SJCRH30 (cell line): ENCODE data around the gene WFDC12. TPM values are rescaled to one million over a fixed set of nuclear protein-coding genes. Genes with fewer than 3 reads are reported as not detected.

Experiments
- DNase-seq, 2 experiments: peaks; one replicate each; pipeline ENCODE4 v3.0.0-alpha.2; 2015 to 2020
- H3K27ac ChIP-seq: fragments of 250-450 bp; sonication (Bioruptor Pico); 2 replicates; pipeline ENCODE4 v1.5.1; 2020; ENCODE audit warnings: mild to moderate bottlenecking, moderate library complexity
- H3K27me3 ChIP-seq: fragments of 250-450 bp; sonication (Bioruptor Pico); 2 replicates; pipeline ENCODE4 v1.5.1; 2020; ENCODE audit warnings: mild to moderate bottlenecking, moderate library complexity
- H3K36me3 ChIP-seq: fragments of 250-450 bp; sonication (Bioruptor Pico); 2 replicates; pipeline ENCODE4 v1.5.1; 2020; ENCODE audit warnings: mild to moderate bottlenecking, moderate library complexity
- H3K4me1 ChIP-seq: fragments of 250-450 bp; sonication (Bioruptor Pico); 2 replicates; pipeline ENCODE4 v1.5.1; 2020; ENCODE audit warnings: mild to moderate bottlenecking, moderate library complexity
- H3K4me3 ChIP-seq: fragments of 250-450 bp; sonication (Bioruptor Pico); 2 replicates; pipeline ENCODE4 v1.5.1; 2020; ENCODE audit warnings: mild to moderate bottlenecking, moderate library complexity
- H3K9me3 ChIP-seq: fragments of 250-450 bp; sonication (Bioruptor Pico); replicated peaks from 2 replicates; pipeline ENCODE4 v1.5.1; 2020; ENCODE audit warnings: mild to moderate bottlenecking, moderate library complexity
- total RNA-seq: library from RNA; depleted of rRNA; stranded (reverse); fragments of >200 nt; shearing (Covaris generic); gene quantifications from 2 replicates; pipeline ENCODE4 v1.2.3, GENCODE V29; 2014; rRNA removed

The WFDC12 gene
- total RNA-seq, 1 experiment from 2014 or later: not detected

DNA sequence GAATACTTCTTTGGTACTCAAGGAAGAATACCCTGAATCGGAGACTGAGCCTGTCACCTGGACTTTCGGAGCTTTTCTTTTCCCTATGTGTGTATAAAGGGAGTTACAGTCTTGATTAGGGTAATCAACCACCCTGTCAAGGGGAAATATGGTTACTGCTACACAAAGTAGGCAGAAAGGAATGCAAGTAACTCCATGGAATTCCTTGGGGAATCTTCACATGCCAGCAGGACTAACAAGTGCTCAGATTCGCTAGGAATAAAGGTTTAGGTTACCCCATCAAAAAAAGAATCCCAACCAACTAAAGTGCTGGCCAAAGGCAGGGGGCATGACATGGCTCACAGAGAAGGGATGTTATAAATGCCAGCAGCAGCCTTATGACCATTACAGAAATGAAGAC, 33.8 kb downstream of the WFDC12 start:
- peaks cover 20% of the 10 kb centered on the region for H3K4me1 ChIP-seq
- no peaks in the 10 kb centered on the region for H3K27me3 ChIP-seq
- no peak overlapping the region for H3K4me3 ChIP-seq
- no peak for DNase-seq
- H3K36me3 ChIP-seq: no peaks in the 10 kb centered on the region
- H3K9me3 ChIP-seq: 0 out of 2 replicates have a peak, but pooled peaks cover 3% of the 10 kb centered on the region
- H3K27ac ChIP-seq: no peak overlapping the region

DNA sequence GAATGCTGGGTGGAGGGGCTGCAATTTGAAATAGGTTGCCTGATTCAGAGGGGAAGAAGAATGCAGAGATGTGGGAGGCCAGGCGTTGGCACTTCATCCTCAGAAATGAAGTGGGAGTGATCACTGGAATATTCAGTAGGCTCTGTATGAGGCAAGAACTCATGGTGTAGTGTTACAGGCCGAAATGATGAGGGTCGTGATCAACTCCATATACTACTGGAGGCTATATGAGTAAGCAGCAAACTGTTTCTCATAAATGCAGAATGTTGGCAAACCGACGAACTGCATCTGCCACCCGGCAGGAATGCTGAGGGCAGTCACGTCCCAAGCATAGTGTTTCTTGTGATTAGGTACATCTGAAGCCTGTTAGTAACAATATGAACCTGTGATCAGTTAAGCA, 36.0 kb downstream of the WFDC12 start:
- H3K27me3 ChIP-seq: no peaks in the 10 kb centered on the region
- no peaks in the 10 kb centered on the region for H3K36me3 ChIP-seq
- no peak overlapping the region for H3K27ac ChIP-seq
- DNase-seq: peak in 1 of 2 experiments; percentile 34
- no peak overlapping the region for H3K4me3 ChIP-seq
- 0 out of 2 replicates have a peak, but pooled peaks cover 3% of the 10 kb centered on the region for H3K9me3 ChIP-seq
- peaks cover 20% of the 10 kb centered on the region for H3K4me1 ChIP-seq

DNA sequence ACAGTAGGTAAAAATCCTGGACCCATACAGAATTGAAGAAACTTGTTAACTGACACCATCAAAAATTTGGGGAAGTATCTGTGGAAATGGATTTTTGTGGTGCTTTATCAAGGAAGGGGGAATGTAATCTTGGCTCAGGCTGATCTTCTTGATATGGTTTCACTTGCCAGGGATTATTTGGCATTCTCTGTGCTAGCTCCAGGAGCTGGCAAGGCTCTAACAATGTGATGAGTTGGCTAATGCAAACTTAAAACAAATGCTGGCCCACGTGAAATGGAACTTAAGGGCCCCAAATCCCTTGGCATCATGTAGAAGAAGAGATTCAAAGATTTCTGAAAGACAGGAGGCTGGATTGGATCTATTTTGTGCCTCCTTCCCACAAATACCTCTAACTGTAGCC, 36.5 kb downstream of the WFDC12 start:
- DNase-seq: no peak
- no peak overlapping the region for H3K4me3 ChIP-seq
- H3K9me3 ChIP-seq: peaks cover 3% of the 10 kb centered on the region; the same call in 1 of the 2 replicates
- H3K27ac ChIP-seq: no peak overlapping the region
- peaks cover 20% of the 10 kb centered on the region for H3K4me1 ChIP-seq
- no peaks in the 10 kb centered on the region for H3K27me3 ChIP-seq
- H3K36me3 ChIP-seq: 0 out of 2 replicates have a peak, but pooled peaks cover under 1% of the 10 kb centered on the region

DNA sequence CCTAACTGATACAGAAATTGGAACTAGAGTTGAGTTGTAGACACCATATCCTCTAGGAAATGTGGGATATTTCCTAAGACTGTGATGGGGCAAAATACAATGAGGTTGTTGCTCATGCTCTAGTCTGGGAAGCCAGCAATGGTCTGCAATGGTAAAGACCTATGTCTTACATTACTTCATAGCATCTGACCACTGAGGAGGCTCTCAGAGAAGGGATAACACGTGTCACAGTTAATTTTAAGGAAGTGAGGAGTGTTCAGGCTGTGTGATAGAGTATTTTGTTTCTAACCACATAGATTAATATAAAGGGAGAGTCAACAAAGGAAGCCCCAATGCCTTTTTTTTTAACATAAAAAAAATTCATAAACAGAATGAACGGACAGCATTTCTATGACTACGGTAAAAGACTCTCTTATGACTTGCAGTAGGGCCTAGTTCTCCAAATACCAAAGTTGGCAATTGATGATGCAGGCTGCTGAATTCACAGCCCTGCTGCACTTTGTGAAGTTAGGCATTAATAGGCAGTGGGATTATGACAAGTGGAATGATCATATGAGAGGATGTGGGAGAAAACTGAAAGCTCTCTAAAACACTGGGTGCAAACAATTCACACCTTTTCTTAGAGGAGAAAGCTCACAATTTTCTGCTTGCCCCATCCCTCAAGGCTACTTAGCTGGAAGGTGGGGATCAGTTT, 37.0 kb downstream of the WFDC12 start:
- Histone ChIP-seq H3K4me1 (peaks cover 20% of the 10 kb centered on the region), H3K36me3 (peaks cover 6% of the 10 kb centered on the region; the same call in 1 of the 2 replicates), H3K9me3 (peaks cover 9% of the 10 kb centered on the region; the same call in 1 of the 2 replicates), H3K27me3 (no peaks in the 10 kb centered on the region), H3K27ac (no peak overlapping the region), H3K4me3 (no peak overlapping the region)
- DNase-seq: no peak

DNA sequence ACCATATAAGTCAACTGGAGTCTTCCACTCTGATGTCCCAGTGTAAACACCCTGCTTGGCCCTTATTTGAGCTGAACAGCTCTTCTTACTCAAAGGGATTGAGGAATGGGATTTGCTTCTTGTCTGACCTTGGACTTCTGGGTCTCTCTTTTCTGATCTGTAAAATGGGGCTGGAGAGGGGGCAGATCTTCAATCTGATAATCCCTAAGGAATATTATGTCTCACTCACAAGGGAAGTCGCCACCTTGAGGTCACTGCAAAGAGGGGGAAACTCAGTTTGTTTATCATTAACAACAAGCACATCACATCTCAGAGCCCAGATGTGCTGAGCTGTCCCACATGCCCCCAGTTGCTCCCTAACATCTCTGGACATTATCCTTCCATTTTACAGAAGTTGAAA, 38.4 kb downstream of the WFDC12 start:
- H3K27ac ChIP-seq: no peak overlapping the region
- peaks cover 10% of the 10 kb centered on the region; the same call in 1 of the 2 replicates for H3K9me3 ChIP-seq
- peaks cover 7% of the 10 kb centered on the region for H3K4me1 ChIP-seq
- no peak for DNase-seq
- H3K27me3 ChIP-seq: no peaks in the 10 kb centered on the region
- H3K4me3 ChIP-seq: no peak overlapping the region
- H3K36me3 ChIP-seq: peaks cover 13% of the 10 kb centered on the region

DNA sequence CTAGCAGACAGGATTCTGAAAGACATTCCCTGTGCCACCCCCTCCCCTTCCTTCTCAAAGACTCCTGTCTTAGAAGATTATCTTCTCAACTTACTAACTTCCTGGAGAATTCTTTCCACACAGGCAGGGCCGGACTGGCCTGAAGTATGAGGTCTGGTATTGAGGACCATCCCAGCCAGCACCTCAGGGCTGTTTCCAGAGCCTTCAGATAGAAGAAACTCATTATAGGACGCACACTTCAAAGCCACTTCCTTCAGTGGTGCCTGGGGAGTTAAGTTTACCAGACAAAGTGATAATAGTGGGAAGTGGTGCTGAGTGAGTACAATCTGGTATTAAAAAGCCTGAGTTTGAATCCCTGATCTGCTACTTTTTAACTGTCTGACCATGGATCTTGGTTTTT, 39.0 kb downstream of the WFDC12 start:
- Histone ChIP-seq H3K9me3 (peaks cover 10% of the 10 kb centered on the region; the same call in 1 of the 2 replicates), H3K4me1 (peaks cover under 1% of the 10 kb centered on the region), H3K36me3 (peaks cover 13% of the 10 kb centered on the region), H3K27ac (no peak overlapping the region), H3K27me3 (no peaks in the 10 kb centered on the region), H3K4me3 (no peak overlapping the region)
- no peak for DNase-seq

DNA sequence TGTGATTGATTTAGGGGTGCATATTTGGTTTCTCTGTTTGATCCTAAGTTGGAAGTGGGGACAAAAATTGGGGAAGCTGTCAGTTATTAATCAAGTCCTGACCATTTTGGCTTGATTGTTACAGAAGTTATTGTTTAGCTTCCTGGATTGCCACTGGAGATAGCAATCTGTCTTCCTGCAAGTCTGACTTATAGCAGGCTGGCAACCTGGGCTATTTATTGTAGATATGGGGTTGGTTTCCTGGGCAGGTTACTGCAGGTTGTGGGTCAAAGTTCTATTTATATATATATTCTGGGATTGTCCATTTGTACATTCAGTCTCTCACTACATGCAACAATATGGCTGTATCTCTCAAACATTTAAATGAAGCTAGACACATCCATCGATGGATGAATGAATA, 41.1 kb downstream of the WFDC12 start:
- H3K27me3 ChIP-seq: no peaks in the 10 kb centered on the region
- H3K36me3 ChIP-seq: peaks cover 13% of the 10 kb centered on the region
- no peak for DNase-seq
- no peak overlapping the region for H3K4me3 ChIP-seq
- H3K9me3 ChIP-seq: peaks cover 7% of the 10 kb centered on the region; the same call in 1 of the 2 replicates
- H3K27ac ChIP-seq: no peak overlapping the region
- no peaks in the 10 kb centered on the region for H3K4me1 ChIP-seq

DNA sequence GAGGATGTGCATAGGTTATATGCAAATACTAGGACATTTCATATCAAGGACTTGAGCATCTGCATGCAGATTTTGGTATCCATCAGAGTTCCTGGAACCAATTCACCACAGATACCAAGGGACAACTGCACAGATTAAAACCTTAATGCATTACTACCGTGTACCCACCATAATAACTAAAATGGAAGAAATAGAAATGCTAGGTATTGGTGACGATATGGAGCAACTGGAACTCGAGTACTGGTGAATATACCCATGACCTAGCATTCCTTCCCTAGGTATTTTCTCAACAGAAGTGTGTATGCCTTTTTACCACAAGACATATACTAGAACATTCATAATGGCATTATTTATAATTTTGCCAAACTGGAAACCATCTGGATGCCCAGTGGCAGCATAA, 41.8 kb downstream of the WFDC12 start:
- Histone ChIP-seq H3K4me1 (no peaks in the 10 kb centered on the region), H3K9me3 (peaks cover 7% of the 10 kb centered on the region; the same call in 1 of the 2 replicates), H3K36me3 (peaks cover 13% of the 10 kb centered on the region), H3K27ac (no peak overlapping the region), H3K27me3 (no peaks in the 10 kb centered on the region), H3K4me3 (no peak overlapping the region)
- DNase-seq: no peak

DNA sequence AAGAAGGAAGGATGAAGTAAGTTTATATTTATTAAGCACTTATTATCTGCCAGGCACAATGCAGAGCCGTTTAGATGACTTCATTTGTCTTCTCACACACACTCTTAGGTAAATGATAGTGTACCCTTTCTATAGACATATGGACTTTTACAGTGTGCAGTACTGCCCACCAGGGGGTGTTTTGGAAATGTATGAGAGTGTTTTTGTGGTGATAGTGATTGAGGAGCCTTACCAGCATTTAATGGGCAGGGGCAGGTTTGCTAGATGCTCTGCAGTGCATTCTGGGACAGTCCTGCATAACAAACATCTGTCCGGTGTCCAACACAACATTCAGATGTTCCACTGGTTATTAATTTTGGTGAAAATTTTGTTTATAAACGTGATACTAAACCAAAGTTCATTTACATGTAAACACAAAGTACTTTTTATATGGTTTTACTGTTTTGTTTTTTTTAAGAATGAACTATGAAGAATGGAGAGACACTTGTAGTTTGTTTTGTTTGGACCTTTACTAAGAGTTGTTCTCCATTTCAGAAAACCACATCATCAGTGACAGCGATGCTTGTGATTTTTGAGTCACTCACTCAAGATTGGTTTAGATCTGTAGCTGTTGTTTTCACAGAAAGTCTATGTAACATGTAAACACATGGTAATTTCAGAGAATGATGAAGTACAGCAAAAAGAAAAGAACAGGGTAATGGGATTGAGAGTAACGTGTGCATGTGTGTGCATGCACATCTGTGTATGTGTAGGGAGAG, 43.2 kb downstream of the WFDC12 start:
- H3K9me3 ChIP-seq: peaks cover 7% of the 10 kb centered on the region; the same call in 1 of the 2 replicates
- no peaks in the 10 kb centered on the region for H3K4me1 ChIP-seq
- H3K27ac ChIP-seq: no peak overlapping the region
- peak; percentile 26 to 54 for DNase-seq
- no peaks in the 10 kb centered on the region for H3K27me3 ChIP-seq
- H3K4me3 ChIP-seq: no peak overlapping the region
- H3K36me3 ChIP-seq: peaks cover 13% of the 10 kb centered on the region

DNA sequence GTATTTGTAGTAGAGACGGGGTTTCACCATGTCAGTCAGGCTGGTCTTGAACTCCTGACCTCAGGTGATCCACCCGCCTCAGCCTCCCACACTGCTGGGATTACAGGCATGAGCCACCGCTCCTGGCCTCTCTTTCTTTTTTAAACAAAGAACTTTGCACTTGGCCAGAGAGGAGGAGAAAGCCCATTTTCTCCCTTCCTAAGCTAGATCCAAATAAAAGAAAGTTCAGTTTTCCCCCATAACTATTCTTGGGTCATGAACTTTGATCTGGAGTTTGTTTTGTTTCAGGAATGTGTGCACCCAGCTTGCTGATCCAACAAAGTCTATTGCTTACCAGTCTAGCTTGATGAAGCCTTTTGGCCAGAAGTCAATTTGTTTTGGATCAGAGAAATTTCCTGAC, 46.7 kb downstream of the WFDC12 start:
- Histone ChIP-seq H3K36me3 (peaks cover 15% of the 10 kb centered on the region), H3K4me1 (no peaks in the 10 kb centered on the region), H3K9me3 (peaks cover 4% of the 10 kb centered on the region; the same call in 1 of the 2 replicates), H3K27ac (no peak overlapping the region), H3K27me3 (no peaks in the 10 kb centered on the region), H3K4me3 (no peak overlapping the region)
- no peak for DNase-seq

Other genes with a start within 250 kb of the WFDC12 start
- 144 and 151 TPM in 2 replicates for gene YWHAB, start 238.8 kb downstream of the WFDC12 start, total RNA-seq
- 9.3 and 15.9 TPM in 2 replicates for gene PABPC1L, start 214.4 kb downstream of the WFDC12 start, total RNA-seq
- gene TOMM34, start 164.1 kb downstream of the WFDC12 start, total RNA-seq: 43.4 and 43.5 TPM in 2 replicates
- 43.2 and 49.2 TPM in 2 replicates for gene STK4, start 158.0 kb downstream of the WFDC12 start, total RNA-seq
- gene KCNS1, start 23.3 kb downstream of the WFDC12 start, total RNA-seq: not detected in 2 replicates
- not detected in 2 replicates for gene WFDC5, start 9.3 kb downstream of the WFDC12 start, total RNA-seq
- gene PI3, start 50.4 kb upstream of the WFDC12 start, total RNA-seq: not detected in 2 replicates
- gene SEMG1, start 82.6 kb upstream of the WFDC12 start, total RNA-seq: not detected in 2 replicates
- not detected in 2 replicates for gene SEMG2, start 96.9 kb upstream of the WFDC12 start, total RNA-seq
- gene SLPI, start 130.1 kb upstream of the WFDC12 start, total RNA-seq: not detected in 2 replicates
- not detected in 2 replicates for gene RBPJL, start 182.4 kb upstream of the WFDC12 start, total RNA-seq
- gene MATN4, start 183.8 kb upstream of the WFDC12 start, total RNA-seq: 0.18 TPM in 1 of 2 replicates, not detected in the other
- gene SDC4, start 224.0 kb upstream of the WFDC12 start, total RNA-seq: 47.4 and 48.7 TPM in 2 replicates
- 24.2 and 27.8 TPM in 2 replicates for gene SYS1, start 238.7 kb upstream of the WFDC12 start, total RNA-seq